Measurements from ENCODE around the gene COL10A1. TPM values are rescaled to one million over a fixed set of nuclear protein-coding genes. Genes with fewer than 3 reads are reported as not detected.
A peak's percentile ranks its signal among the peaks of the same experiment; 100 is the strongest.
"Not testable (repeated sequence)": the region's sequence is repeated elsewhere in the genome, so short reads cannot be mapped to it uniquely, and the experiment has no call there.

COL10A1 gene
- total RNA-seq, 4 donors from 2014 or later = not detected

DNA sequence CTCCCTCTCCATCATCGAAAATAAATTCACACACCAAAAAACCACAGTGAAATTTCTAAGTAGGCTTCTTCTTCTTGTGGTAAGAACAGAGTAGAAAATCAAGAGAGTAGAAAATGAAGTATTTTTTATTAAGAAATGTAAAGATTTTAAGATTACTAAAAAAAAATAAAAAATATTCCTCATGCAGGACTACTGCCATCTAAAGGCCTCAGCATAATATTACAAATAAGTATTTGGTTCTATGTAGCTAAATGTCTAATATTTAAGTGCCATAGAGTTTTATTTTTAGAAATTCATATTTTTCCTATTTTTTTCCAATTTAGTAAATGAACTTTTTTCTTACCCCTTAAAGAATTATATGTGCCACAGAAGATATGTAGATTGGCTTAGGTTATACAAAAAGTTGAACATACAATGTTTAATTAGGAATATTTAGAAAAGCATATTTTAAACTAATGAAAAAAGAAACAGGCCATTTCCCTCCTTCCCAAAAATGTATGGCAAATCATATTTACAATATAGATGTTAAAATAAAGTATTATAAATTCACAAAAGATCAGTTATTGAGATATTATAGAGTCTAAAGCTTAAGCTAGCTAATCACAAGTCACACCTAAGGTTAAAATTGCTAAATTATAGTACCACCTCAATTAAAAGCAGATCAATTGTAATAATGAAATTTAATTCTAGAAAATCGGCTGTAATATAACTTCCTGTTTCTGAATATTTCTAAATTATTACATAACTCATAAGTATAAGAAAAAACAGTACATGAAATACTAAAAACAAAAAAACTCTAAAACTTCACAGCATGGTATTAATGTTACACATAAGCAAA, 28.7 kb downstream of the COL10A1 start:
- H3K36me3 ChIP-seq = no peaks in the 10 kb centered on the region
- no peak overlapping the region for H3K4me3 ChIP-seq
- H3K4me1 ChIP-seq = peaks cover 19% of the 10 kb centered on the region
- WGBS = 29% methylated on average over 2 of the region's 2 CpGs
- H3K27me3 ChIP-seq = no peaks in the 10 kb centered on the region
- H3K9me3 ChIP-seq = no peaks in the 10 kb centered on the region
- no peak for DNase-seq (ENCODE audit: low spot score in 2 of 2)
- no peak for TF ChIP-seq POLR2A (IDR thresholded peaks at IDR 0.05)
- peak in 1 of 2 donors; percentile 36 for TF ChIP-seq CTCF (IDR thresholded peaks at IDR 0.05)
- H3K27ac ChIP-seq = no peak overlapping the region

DNA sequence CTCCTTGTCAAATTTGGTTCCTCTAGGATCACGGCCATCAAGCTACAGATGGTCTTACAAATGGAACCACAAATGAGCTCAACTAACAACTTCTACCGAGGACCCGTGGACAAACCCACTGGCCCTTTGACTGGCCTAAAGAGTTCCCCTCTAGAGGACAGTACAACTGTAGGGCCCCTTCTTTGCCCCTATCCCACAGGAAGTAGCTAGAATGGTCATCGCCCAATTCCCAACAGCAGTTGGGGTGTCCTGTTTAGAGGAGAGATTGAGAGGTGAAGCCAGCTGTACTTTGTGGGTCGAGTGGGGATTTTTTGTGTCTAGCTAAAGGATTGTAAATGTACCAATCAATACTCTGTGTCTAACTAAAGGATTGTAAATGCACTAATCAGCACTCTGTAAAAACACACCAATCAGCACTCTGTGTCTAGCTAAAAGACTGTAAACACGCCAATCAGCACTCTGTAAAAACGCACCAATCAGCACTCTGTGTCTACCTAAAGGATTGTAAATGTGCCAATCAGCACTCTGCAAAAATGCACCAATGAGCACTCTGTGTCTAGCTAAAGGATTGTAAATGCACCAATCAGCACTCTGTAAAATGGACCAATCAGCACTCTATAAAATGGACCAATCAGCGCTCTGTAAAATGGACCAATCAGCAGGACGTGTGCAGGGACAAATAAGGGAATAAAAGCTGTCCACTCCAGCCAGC, 29.7 kb downstream of the COL10A1 start:
- H3K4me1 ChIP-seq; H3K9me3 ChIP-seq; H3K27ac ChIP-seq; H3K4me3 ChIP-seq; H3K36me3 ChIP-seq; H3K27me3 ChIP-seq; DNase-seq (ENCODE audit: low spot score in 2 of 2): not testable (repeated sequence)
- 95% methylated on average over 9 of the region's 9 CpGs for WGBS

GRCh38 chr6:116094041-116094440, 31.9 kb downstream of the COL10A1 start:
- no peak for TF ChIP-seq POLR2A (IDR thresholded peaks at IDR 0.05)
- TF ChIP-seq POLR2AphosphoS5 (IDR thresholded peaks at IDR 0.05) = no peak
- TF ChIP-seq EP300 (IDR thresholded peaks at IDR 0.05) = no peak
- TF ChIP-seq CTCF (IDR thresholded peaks at IDR 0.05) = no peak
- no peak for DNase-seq (ENCODE audit: low spot score in 2 of 2)
- 94% methylated on average over 5 of the region's 7 CpGs for WGBS

DNA sequence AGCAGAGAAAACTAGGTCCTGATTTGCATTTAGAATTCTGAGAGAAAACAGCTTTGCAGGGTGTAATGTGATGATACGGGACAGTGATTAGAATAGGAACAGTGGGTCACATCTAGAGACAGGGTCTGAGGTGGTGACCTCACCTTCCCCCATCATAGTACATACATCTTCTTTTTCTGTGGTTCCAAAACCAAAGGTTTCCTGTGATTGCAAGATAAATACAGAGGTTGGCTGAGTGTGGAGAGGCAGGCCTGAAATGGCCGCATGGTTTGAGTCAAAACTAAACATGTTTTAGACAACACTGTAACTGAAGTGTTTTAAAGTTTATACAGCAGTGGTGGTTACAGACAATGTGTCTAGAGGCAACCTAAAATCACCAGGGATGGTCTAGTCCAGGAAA, 35.7 kb downstream of the COL10A1 start:
- DNase-seq (ENCODE audit: low spot score in 2 of 2) = no peak
- Histone ChIP-seq H3K27me3 (no peaks in the 10 kb centered on the region), H3K36me3 (no peaks in the 10 kb centered on the region), H3K4me3 (no peak overlapping the region), H3K4me1 (no peaks in the 10 kb centered on the region), H3K9me3 (no peaks in the 10 kb centered on the region), H3K27ac (no peak overlapping the region)
- 90% methylated on average over 2 of the region's 2 CpGs for WGBS
- no peak for TF ChIP-seq EP300 (IDR thresholded peaks at IDR 0.05)
- no peak for TF ChIP-seq POLR2AphosphoS5 (IDR thresholded peaks at IDR 0.05)
- no peak for TF ChIP-seq CTCF (IDR thresholded peaks at IDR 0.05)
- TF ChIP-seq POLR2A (IDR thresholded peaks at IDR 0.05) = no peak

More at GRCh38 chr6:116094041-116094440, 31.9 kb downstream of the COL10A1 start:
- Histone ChIP-seq H3K27me3 (no peaks in the 10 kb centered on the region), H3K27ac (no peak overlapping the region), H3K36me3 (no peaks in the 10 kb centered on the region), H3K9me3 (no peaks in the 10 kb centered on the region), H3K4me1 (no peaks in the 10 kb centered on the region), H3K4me3 (no peak overlapping the region)

DNA sequence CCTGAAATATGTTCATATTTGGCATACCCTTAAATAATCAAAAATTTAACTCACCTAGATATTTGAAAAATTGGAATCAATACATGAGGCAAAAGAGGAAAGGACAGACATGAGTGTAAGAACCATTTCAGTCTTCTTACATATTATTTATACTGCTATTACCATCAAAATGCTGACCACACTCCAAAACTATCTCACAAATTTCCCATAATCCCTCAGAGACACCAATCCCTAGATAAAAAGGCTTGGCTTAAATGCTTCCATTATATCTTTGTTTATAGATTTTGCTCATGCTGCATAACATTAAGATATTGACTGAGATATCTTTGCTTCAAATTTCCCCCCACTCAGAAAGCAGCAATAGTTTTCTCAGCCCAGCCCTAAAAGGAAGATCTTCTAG, 37.0 kb downstream of the COL10A1 start:
- Histone ChIP-seq H3K4me3 (no peak overlapping the region), H3K27me3 (no peaks in the 10 kb centered on the region), H3K4me1 (no peaks in the 10 kb centered on the region), H3K27ac (no peak overlapping the region), H3K36me3 (no peaks in the 10 kb centered on the region), H3K9me3 (no peaks in the 10 kb centered on the region)
- DNase-seq (ENCODE audit: low spot score in 2 of 2) = no peak
- TF ChIP-seq CTCF (IDR thresholded peaks at IDR 0.05) (no peak), POLR2A (IDR thresholded peaks at IDR 0.05) (no peak), POLR2AphosphoS5 (IDR thresholded peaks at IDR 0.05) (no peak), EP300 (IDR thresholded peaks at IDR 0.05) (no peak)

Data from suprapubic skin (tissue), 4 donors.